HepG2 (cell line): ENCODE measurements around the gene ARHGAP15.

ENCODE experiments used
- CREB3 ChIP-seq: sonication (generic); formaldehyde crosslinking; IDR thresholded peaks from 2 replicates; pipeline ENCODE4 v1.5.0; 2020; ENCODE audit warnings: missing genetic modification reagents
- HNF4A ChIP-seq: sonication (generic); formaldehyde crosslinking; IDR thresholded peaks from 2 replicates; pipeline ENCODE4 v1.4.0; 2020; ENCODE audit warnings: missing genetic modification reagents
- KDM1A ChIP-seq: IDR thresholded peaks from 2 replicates; pipeline ENCODE4 v1.6.1; 2016; ENCODE audit warnings: missing compliant biosample characterization
- RXRA ChIP-seq: sonication (generic); formaldehyde crosslinking; IDR thresholded peaks from 2 replicates; pipeline ENCODE4 v1.5.1; 2020; ENCODE audit warnings: missing genetic modification reagents
- SP140L ChIP-seq: sonication (generic); formaldehyde crosslinking; IDR thresholded peaks from 2 replicates; pipeline ENCODE4 v1.4.0; 2020; ENCODE audit warnings: missing genetic modification reagents, borderline replicate concordance
- ZBTB7A ChIP-seq: sonication (generic); formaldehyde crosslinking; IDR thresholded peaks from 2 replicates; pipeline ENCODE4 v1.8.0; 2022; ENCODE audit warnings: mild to moderate bottlenecking, missing genetic modification reagents
- TF ChIP-seq, protein P1 (sequence below): sonication (generic); formaldehyde crosslinking; IDR thresholded peaks from 2 replicates; pipeline ENCODE4 v1.5.1; 2020; ENCODE audit warnings: mild to moderate bottlenecking, missing genetic modification reagents, moderate library complexity
- TF ChIP-seq, protein P2 (sequence below): sonication (generic); formaldehyde crosslinking; IDR thresholded peaks from 2 replicates; pipeline ENCODE4 v1.5.0; 2020; ENCODE audit warnings: mild to moderate bottlenecking, missing genetic modification reagents, moderate library complexity

- TF ChIP-seq, protein P1, sequence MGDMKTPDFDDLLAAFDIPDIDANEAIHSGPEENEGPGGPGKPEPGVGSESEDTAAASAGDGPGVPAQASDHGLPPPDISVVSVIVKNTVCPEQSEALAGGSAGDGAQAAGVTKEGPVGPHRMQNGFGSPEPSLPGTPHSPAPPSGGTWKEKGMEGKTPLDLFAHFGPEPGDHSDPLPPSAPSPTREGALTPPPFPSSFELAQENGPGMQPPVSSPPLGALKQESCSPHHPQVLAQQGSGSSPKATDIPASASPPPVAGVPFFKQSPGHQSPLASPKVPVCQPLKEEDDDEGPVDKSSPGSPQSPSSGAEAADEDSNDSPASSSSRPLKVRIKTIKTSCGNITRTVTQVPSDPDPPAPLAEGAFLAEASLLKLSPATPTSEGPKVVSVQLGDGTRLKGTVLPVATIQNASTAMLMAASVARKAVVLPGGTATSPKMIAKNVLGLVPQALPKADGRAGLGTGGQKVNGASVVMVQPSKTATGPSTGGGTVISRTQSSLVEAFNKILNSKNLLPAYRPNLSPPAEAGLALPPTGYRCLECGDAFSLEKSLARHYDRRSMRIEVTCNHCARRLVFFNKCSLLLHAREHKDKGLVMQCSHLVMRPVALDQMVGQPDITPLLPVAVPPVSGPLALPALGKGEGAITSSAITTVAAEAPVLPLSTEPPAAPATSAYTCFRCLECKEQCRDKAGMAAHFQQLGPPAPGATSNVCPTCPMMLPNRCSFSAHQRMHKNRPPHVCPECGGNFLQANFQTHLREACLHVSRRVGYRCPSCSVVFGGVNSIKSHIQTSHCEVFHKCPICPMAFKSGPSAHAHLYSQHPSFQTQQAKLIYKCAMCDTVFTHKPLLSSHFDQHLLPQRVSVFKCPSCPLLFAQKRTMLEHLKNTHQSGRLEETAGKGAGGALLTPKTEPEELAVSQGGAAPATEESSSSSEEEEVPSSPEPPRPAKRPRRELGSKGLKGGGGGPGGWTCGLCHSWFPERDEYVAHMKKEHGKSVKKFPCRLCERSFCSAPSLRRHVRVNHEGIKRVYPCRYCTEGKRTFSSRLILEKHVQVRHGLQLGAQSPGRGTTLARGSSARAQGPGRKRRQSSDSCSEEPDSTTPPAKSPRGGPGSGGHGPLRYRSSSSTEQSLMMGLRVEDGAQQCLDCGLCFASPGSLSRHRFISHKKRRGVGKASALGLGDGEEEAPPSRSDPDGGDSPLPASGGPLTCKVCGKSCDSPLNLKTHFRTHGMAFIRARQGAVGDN, result no peak
- no peak for TF ChIP-seq RXRA (CRISPR knock-in tag)
- no peak for TF ChIP-seq CREB3
- no peak for TF ChIP-seq HNF4A (CRISPR knock-in tag)
- TF ChIP-seq KDM1A (CRISPR knock-in tag), result no peak
- TF ChIP-seq ZBTB7A, result no peak
- no peak for TF ChIP-seq SP140L (CRISPR knock-in tag)
- TF ChIP-seq, protein P2, sequence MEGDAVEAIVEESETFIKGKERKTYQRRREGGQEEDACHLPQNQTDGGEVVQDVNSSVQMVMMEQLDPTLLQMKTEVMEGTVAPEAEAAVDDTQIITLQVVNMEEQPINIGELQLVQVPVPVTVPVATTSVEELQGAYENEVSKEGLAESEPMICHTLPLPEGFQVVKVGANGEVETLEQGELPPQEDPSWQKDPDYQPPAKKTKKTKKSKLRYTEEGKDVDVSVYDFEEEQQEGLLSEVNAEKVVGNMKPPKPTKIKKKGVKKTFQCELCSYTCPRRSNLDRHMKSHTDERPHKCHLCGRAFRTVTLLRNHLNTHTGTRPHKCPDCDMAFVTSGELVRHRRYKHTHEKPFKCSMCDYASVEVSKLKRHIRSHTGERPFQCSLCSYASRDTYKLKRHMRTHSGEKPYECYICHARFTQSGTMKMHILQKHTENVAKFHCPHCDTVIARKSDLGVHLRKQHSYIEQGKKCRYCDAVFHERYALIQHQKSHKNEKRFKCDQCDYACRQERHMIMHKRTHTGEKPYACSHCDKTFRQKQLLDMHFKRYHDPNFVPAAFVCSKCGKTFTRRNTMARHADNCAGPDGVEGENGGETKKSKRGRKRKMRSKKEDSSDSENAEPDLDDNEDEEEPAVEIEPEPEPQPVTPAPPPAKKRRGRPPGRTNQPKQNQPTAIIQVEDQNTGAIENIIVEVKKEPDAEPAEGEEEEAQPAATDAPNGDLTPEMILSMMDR (CRISPR knock-in tag), result peak; percentile 41
Measured at GRCh38 chr2:143263066-143263625, 133.9 kb downstream of the ARHGAP15 start.
